MCF 10A (cell line): Measurements from ENCODE around the gene FOXI1. TPM values are rescaled to one million over a fixed set of nuclear protein-coding genes. Genes with fewer than 3 reads are reported as not detected.

Experiments
- BruUV-seq: library from RNA; stranded (reverse); fragments of 400-500 nt; replicated peaks from 2 replicates; lab custom pipeline; 2021; lab: Mats Ljungman, UMichigan
- CTCF ChIA-PET: fragments of 300-600 bp; sonication (Branson Sonifier 250); formaldehyde crosslinking; extraction: SDS; loops from one replicate; lab custom pipeline; 2021; ENCODE audit warnings: antibody characterized with exemption, inconsistent platforms; lab: Yijun Ruan, JAX
- POLR2A ChIA-PET: fragments of 300-600, 350-650 bp; sonication (Branson Sonifier 250); formaldehyde crosslinking; extraction: SDS; loops from one replicate; lab custom pipeline; 2020; ENCODE audit warnings: antibody characterized with exemption, inconsistent platforms; lab: Yijun Ruan, JAX
- DNase-seq: peaks from one replicate; pipeline ENCODE4 v3.0.0-alpha.2; 2018; ENCODE audit not compliant: unreplicated experiment
- H3K27ac Mint-ChIP-seq: one replicate; pipeline ENCODE4 v1.8.0; 2022; ENCODE audit warnings: mild to moderate bottlenecking, low read depth, mixed read lengths; ENCODE audit not compliant: unreplicated experiment
- H3K27me3 Mint-ChIP-seq: one replicate; pipeline ENCODE4 v1.8.0; 2022; ENCODE audit warnings: mixed read lengths; ENCODE audit not compliant: insufficient read depth, unreplicated experiment
- H3K36me3 Mint-ChIP-seq: one replicate; pipeline ENCODE4 v1.8.0; 2022; ENCODE audit warnings: mild to moderate bottlenecking, moderate library complexity, mixed read lengths; ENCODE audit not compliant: insufficient read depth, unreplicated experiment
- H3K4me1 Mint-ChIP-seq: one replicate; pipeline ENCODE4 v1.8.0; 2022; ENCODE audit warnings: mixed read lengths; ENCODE audit not compliant: insufficient read depth, unreplicated experiment
- H3K4me3 Mint-ChIP-seq: one replicate; pipeline ENCODE4 v1.8.0; 2022; ENCODE audit warnings: mild to moderate bottlenecking, moderate library complexity, mixed read lengths; ENCODE audit not compliant: unreplicated experiment
- H3K9me3 Mint-ChIP-seq: one replicate; pipeline ENCODE4 v1.8.0; 2022; ENCODE audit warnings: mixed read lengths; ENCODE audit not compliant: unreplicated experiment
- intact Hi-C: fragments of 100-400 bp; cut with micrococcal nuclease; formaldehyde crosslinking; loops from 2 replicates; pipeline ENCODE4 v1.14.1; 2022
- total RNA-seq: library from RNA; stranded (reverse); gene quantifications from 2 replicates; pipeline ENCODE4 v1.2.3, GENCODE V29; 2022
- TF ChIP-seq, protein P1 (sequence below): fragments of 200-600 bp; IDR thresholded peaks from one replicate; pipeline ENCODE4 v1.8.0; 2022; ENCODE audit warnings: antibody characterized with exemption, mild to moderate bottlenecking; ENCODE audit not compliant: unreplicated experiment

Gene FOXI1
- total RNA-seq, 1 experiment from 2014 or later, result not detected

DNA sequence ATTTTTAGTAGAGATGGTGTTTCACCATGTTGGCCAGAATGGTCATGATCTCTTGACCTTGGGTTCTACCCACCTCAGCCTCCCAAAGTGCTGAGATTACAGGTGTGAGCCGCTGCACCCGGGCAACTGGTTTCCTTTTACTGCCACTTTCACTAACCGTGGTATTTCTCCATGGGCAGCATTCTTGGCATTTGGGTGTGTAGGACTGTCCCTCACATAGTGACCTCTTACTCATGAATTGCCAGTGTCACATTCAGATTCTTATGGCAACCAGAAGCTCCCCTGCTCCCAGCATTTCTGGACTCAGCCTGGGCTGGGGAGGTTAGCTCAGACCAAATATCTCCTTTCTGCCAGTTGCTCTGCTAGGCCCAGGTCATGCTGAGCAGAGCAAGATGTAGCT lies 50.1 kb downstream of the FOXI1 start:
- TF ChIP-seq, protein P1, sequence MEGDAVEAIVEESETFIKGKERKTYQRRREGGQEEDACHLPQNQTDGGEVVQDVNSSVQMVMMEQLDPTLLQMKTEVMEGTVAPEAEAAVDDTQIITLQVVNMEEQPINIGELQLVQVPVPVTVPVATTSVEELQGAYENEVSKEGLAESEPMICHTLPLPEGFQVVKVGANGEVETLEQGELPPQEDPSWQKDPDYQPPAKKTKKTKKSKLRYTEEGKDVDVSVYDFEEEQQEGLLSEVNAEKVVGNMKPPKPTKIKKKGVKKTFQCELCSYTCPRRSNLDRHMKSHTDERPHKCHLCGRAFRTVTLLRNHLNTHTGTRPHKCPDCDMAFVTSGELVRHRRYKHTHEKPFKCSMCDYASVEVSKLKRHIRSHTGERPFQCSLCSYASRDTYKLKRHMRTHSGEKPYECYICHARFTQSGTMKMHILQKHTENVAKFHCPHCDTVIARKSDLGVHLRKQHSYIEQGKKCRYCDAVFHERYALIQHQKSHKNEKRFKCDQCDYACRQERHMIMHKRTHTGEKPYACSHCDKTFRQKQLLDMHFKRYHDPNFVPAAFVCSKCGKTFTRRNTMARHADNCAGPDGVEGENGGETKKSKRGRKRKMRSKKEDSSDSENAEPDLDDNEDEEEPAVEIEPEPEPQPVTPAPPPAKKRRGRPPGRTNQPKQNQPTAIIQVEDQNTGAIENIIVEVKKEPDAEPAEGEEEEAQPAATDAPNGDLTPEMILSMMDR, result no peak
- Mint-ChIP-seq H3K4me1 (peaks cover 12% of the 10 kb centered on the region), H3K27me3 (no peaks in the 10 kb centered on the region), H3K4me3 (no peak overlapping the region), H3K9me3 (no peaks in the 10 kb centered on the region), H3K36me3 (no peaks in the 10 kb centered on the region), H3K27ac (no peak overlapping the region)
- intact Hi-C loops, result no loop called here
- DNase-seq, result no peak
- ChIA-PET POLR2A (no interaction called here), CTCF (interaction anchor here (0.6 to 3.1 kb wide), 3 partner anchors 29 to 1749 kb away, joined by 3 to 19 read pairs (median 5); no protein-coding TSS in a partner anchor)
- BruUV-seq, result no TSS peak

- intact Hi-C loops, result no loop called here
- TF ChIP-seq, protein P1, result no peak
Measured at GRCh38 chr5:170159101-170159698, 53.5 kb downstream of the FOXI1 start.

More at GRCh38 chr5:170159101-170159698, 53.5 kb downstream of the FOXI1 start:
- no peak overlapping the region for H3K4me3 Mint-ChIP-seq
- H3K27ac Mint-ChIP-seq, result no peak overlapping the region
- no peaks in the 10 kb centered on the region for H3K27me3 Mint-ChIP-seq
- CTCF ChIA-PET, result interaction anchor here (1.0 kb wide), 2 partner anchors 58 to 67 kb away, joined by 3 to 4 read pairs; no protein-coding TSS in a partner anchor
- H3K9me3 Mint-ChIP-seq, result no peaks in the 10 kb centered on the region
- DNase-seq, result peak; percentile 47
- POLR2A ChIA-PET, result no interaction called here
- no TSS peak for BruUV-seq
- H3K4me1 Mint-ChIP-seq, result peaks cover 6% of the 10 kb centered on the region
- no peaks in the 10 kb centered on the region for H3K36me3 Mint-ChIP-seq

Other genes with a start within 250 kb of the FOXI1 start
- 0.19 and 0.49 TPM in 2 replicates for gene INSYN2B, start 125.4 kb upstream of the FOXI1 start, total RNA-seq
- not detected in 2 replicates for gene C5orf58, start 127.1 kb downstream of the FOXI1 start, total RNA-seq
- gene LCP2, start 191.9 kb downstream of the FOXI1 start, total RNA-seq, result not detected in 2 replicates